Activated CD8-positive, alpha-beta T cell treated with anti-CD3 and anti-CD28 coated beads for 36 hours (primary cell): Measurements from ENCODE around the gene UNC13C. TPM values are rescaled to one million over a fixed set of nuclear protein-coding genes. Genes with fewer than 3 reads are reported as not detected.

ENCODE experiments used
- ATAC-seq: fragments of 200-7000 bp; cut with Tn5 transposase; one replicate; pipeline ENCODE4 v1.10.0; 2021; ENCODE audit warnings: mild to moderate bottlenecking, moderate library complexity
- CTCF ChIA-PET: fragments of 350-600 bp; sonication (Branson Sonifier 250); formaldehyde crosslinking; loops from one replicate; lab custom pipeline; 2021; ENCODE audit warnings: antibody characterized with exemption; lab: Charles Lee
- POLR2A ChIA-PET: fragments of 350-600 bp; sonication (Branson Sonifier 250); formaldehyde crosslinking; loops from one replicate; lab custom pipeline; 2021; ENCODE audit warnings: antibody characterized with exemption; lab: Charles Lee
- DNase-seq: peaks from one replicate; pipeline ENCODE4 v3.0.0-alpha.2; 2020
- H3K27ac Mint-ChIP-seq: one replicate; pipeline ENCODE4 v1.8.0; 2021; ENCODE audit warnings: mild to moderate bottlenecking, mixed read lengths
- H3K27me3 Mint-ChIP-seq: one replicate; pipeline ENCODE4 v1.8.0; 2021; ENCODE audit warnings: mixed read lengths
- H3K36me3 Mint-ChIP-seq: one replicate; pipeline ENCODE4 v1.8.0; 2021; ENCODE audit warnings: low read depth, mixed read lengths
- H3K4me1 Mint-ChIP-seq: one replicate; pipeline ENCODE4 v1.8.0; 2021; ENCODE audit warnings: low read depth, mixed read lengths
- H3K4me3 Mint-ChIP-seq: one replicate; pipeline ENCODE4 v1.8.0; 2021; ENCODE audit warnings: mild to moderate bottlenecking, moderate library complexity, mixed read lengths
- H3K9me3 Mint-ChIP-seq: one replicate; pipeline ENCODE4 v1.8.0; 2021; ENCODE audit warnings: mixed read lengths
- CTCF ChIP-seq: fragments of 200-600 bp; IDR thresholded peaks from one replicate; pipeline ENCODE4 v1.8.0; 2022; ENCODE audit warnings: antibody characterized with exemption, mild to moderate bottlenecking
- intact Hi-C: fragments of 100-400 bp; cut with micrococcal nuclease; formaldehyde crosslinking; loops from one replicate; pipeline ENCODE4 v1.10.0; 2022
- total RNA-seq, 2 experiments: library from RNA; stranded (reverse); gene quantifications; one replicate each; pipeline ENCODE4 v1.2.3, GENCODE V29; 2021

The UNC13C gene
- total RNA-seq, 2 experiments from 2014 or later, result not detected

GRCh38 chr15:54462511-54462913 lies 484.3 kb downstream of the UNC13C start:
- Mint-ChIP-seq H3K27me3 (no peaks in the 10 kb centered on the region), H3K27ac (no peak overlapping the region), H3K4me1 (no peaks in the 10 kb centered on the region), H3K4me3 (no peak overlapping the region), H3K36me3 (no peaks in the 10 kb centered on the region), H3K9me3 (peaks cover 10% of the 10 kb centered on the region)
- DNase-seq, result no peak
- ATAC-seq, result no peak
- ChIA-PET CTCF (no interaction called here), POLR2A (no interaction called here)
- intact Hi-C loops, result no loop called here
- no peak for TF ChIP-seq CTCF

DNA sequence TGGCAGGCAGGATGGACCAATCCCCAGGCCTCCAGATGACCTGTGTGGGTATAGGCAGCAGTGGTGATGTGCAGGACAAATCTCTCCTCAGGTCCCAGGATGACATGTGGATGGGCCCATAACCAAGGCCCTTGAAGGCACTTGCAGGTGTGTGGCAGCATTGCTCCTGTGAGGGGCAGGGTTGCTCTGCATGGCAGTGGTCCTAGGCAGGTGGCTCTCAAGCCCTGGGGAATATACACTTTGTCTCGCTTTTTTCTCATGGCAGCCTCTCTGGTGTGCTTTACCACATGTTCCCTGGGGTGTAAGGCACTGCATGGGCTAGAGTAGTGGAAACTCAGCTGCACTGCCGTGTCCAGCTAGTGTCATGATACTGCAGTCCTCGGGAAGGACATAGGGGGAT lies 503.6 kb downstream of the UNC13C start:
- H3K4me3 Mint-ChIP-seq, result no peak overlapping the region
- H3K36me3 Mint-ChIP-seq, result no peaks in the 10 kb centered on the region
- no peaks in the 10 kb centered on the region for H3K4me1 Mint-ChIP-seq
- ChIA-PET POLR2A (no interaction called here), CTCF (no interaction called here)
- ATAC-seq, result no peak
- TF ChIP-seq CTCF, result no peak
- intact Hi-C loops, result no loop called here
- H3K27ac Mint-ChIP-seq, result no peak overlapping the region
- H3K9me3 Mint-ChIP-seq, result peaks cover 8% of the 10 kb centered on the region
- DNase-seq, result no peak
- H3K27me3 Mint-ChIP-seq, result peaks cover 3% of the 10 kb centered on the region

GRCh38 chr15:54482251-54482650 lies 504.0 kb downstream of the UNC13C start:
- H3K4me1 Mint-ChIP-seq, result no peaks in the 10 kb centered on the region
- H3K4me3 Mint-ChIP-seq, result no peak overlapping the region
- H3K9me3 Mint-ChIP-seq, result peaks cover 8% of the 10 kb centered on the region
- ATAC-seq (no peak), DNase-seq (no peak)
- no peaks in the 10 kb centered on the region for H3K36me3 Mint-ChIP-seq
- ChIA-PET CTCF (no interaction called here), POLR2A (no interaction called here)
- TF ChIP-seq CTCF, result no peak
- H3K27me3 Mint-ChIP-seq, result peaks cover 3% of the 10 kb centered on the region
- H3K27ac Mint-ChIP-seq, result no peak overlapping the region
- intact Hi-C loops, result no loop called here

GRCh38 chr15:54500330-54500729 lies 522.1 kb downstream of the UNC13C start:
- POLR2A ChIA-PET, result no interaction called here
- no peak overlapping the region for H3K4me3 Mint-ChIP-seq
- no peaks in the 10 kb centered on the region for H3K36me3 Mint-ChIP-seq
- H3K27ac Mint-ChIP-seq, result no peak overlapping the region
- H3K9me3 Mint-ChIP-seq, result no peaks in the 10 kb centered on the region
- ATAC-seq, result no peak
- no peak for DNase-seq
- H3K4me1 Mint-ChIP-seq, result no peaks in the 10 kb centered on the region
- peaks cover under 1% of the 10 kb centered on the region for H3K27me3 Mint-ChIP-seq
- CTCF ChIA-PET, result no interaction called here
- no peak for TF ChIP-seq CTCF
- intact Hi-C loops, result no loop called here

DNA sequence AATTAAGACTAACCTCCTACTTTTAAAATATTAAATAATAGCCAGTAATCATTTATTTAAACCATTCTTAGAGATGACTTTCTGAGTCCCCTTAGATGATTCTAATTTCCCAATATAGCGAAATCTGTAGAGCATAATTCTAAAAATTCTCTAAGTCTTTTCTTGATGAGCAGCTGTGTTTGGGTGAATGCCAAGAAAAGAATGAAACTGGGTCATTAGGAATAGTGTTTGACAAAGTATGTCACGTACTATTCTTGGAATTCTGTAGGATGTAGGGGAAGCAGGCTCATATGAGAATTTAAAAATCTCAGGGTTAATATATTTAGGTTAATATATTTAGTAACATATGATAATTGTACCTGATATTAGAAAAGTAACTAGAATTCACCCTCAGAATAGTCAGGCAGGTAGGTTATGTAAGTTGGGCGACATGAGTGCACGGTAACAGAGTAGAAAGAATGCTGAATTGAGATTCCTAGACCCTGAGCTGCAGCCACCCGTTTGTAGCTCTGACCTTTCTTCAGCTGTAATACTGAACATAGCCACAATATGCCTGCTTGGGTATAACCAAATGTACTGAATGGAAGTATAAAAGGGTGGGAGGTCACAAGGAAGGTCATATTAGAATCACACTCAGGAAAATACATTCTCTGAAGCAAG lies 524.3 kb downstream of the UNC13C start:
- no peak for DNase-seq
- no peaks in the 10 kb centered on the region for H3K9me3 Mint-ChIP-seq
- POLR2A ChIA-PET, result no interaction called here
- H3K27ac Mint-ChIP-seq, result no peak overlapping the region
- no peaks in the 10 kb centered on the region for H3K36me3 Mint-ChIP-seq
- TF ChIP-seq CTCF, result no peak
- H3K27me3 Mint-ChIP-seq, result no peaks in the 10 kb centered on the region
- ATAC-seq, result no peak
- CTCF ChIA-PET, result no interaction called here
- intact Hi-C loops, result no loop called here
- no peak overlapping the region for H3K4me3 Mint-ChIP-seq
- H3K4me1 Mint-ChIP-seq, result no peaks in the 10 kb centered on the region
